ENCODE measurements around the gene KCTD21.

Gene KCTD21

DNA sequence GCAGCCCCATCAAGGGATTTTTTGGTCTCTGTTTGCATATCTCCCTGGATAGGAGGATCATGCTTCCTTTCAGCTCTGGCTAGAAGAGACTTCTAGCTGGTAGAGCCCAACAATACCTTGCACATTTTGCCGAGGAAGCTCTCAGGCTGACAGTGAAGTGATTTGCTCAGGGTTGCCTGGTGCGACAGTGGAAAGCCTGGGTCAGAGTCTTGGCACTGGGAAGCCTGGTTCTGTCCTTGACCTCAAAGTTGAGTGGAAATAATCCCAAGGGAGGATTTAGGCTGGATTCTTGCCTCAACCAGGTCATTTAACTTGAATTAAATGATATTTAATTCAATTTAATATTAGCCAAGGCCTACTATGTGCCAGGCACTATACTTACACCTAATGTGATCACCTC lies 24.6 kb downstream of the KCTD21 start:
- no peak overlapping the region for H3K4me3 ChIP-seq (ENCODE audit: low read length)
- TF ChIP-seq, protein P1, sequence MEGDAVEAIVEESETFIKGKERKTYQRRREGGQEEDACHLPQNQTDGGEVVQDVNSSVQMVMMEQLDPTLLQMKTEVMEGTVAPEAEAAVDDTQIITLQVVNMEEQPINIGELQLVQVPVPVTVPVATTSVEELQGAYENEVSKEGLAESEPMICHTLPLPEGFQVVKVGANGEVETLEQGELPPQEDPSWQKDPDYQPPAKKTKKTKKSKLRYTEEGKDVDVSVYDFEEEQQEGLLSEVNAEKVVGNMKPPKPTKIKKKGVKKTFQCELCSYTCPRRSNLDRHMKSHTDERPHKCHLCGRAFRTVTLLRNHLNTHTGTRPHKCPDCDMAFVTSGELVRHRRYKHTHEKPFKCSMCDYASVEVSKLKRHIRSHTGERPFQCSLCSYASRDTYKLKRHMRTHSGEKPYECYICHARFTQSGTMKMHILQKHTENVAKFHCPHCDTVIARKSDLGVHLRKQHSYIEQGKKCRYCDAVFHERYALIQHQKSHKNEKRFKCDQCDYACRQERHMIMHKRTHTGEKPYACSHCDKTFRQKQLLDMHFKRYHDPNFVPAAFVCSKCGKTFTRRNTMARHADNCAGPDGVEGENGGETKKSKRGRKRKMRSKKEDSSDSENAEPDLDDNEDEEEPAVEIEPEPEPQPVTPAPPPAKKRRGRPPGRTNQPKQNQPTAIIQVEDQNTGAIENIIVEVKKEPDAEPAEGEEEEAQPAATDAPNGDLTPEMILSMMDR (conservative IDR thresholded peaks at IDR 0.05; ENCODE audit: low read depth, low read length): no peak
- no peak for DNase-seq (ENCODE audit: low read depth)

DNA sequence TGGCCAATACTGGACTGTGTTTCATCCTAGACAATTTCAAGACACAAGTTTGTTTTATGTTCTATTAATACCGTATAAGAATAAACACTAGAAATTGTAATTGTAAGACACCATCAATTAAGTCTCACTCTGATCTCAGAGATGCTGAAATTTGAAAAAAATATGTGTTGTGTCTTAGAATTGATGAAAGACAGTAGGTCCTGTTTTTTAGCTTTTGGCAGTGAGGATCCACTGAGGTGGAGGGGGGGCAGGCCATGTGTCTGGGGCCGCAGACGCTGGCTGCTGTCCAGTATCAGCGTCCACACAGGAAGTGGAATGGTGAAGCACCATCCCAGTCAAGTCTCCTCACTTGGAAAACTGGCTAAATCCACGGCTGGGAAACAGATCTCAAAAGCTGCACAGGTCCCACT lies 26.5 kb downstream of the KCTD21 start:
- no peak for DNase-seq (ENCODE audit: low read depth)
- no peak overlapping the region for H3K4me3 ChIP-seq (ENCODE audit: low read length)
- TF ChIP-seq, protein P1 (conservative IDR thresholded peaks at IDR 0.05; ENCODE audit: low read depth, low read length): no peak

DNA sequence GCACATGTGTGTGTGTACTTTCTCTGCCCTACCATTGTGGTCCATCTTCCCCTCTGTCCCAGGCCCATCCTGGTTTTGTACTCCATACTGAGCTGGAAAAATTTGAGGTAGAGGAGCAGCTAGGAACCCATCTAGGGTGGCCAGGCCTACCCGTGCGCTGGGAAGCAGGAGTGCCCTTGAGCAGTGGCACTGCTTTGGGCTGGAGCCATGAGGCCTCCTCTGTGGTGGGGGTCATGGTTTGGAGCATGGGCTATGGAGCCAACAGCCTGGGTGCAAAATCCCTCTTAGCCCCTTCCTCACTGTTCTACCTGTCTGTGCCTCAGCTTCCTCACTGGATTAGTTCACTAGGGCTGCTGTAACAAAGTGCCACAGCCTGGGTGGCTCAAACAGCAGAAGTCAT lies 27.1 kb downstream of the KCTD21 start:
- TF ChIP-seq, protein P1 (conservative IDR thresholded peaks at IDR 0.05; ENCODE audit: low read depth, low read length): no peak
- no peak overlapping the region for H3K4me3 ChIP-seq (ENCODE audit: low read length)
- no peak for DNase-seq (ENCODE audit: low read depth)

DNA sequence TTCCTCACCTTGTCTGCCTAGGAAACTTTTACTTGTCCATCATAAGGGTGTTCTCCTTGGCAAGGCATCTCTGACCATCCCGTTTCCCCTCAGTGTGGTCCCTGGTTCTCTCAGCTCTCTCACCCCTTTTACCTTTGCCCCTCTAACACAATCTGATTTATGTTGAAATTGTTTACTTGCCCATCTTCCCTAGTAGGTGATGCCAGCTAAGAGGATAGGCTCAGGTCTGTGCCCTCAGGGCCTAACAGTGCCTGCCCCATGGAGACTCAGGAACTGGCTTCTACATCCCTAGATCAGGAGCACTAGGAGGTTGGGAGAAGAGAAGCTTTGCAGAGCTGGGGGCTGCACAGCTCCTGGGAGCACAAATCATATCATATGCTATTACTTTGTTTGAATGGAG lies 27.9 kb downstream of the KCTD21 start:
- no peak overlapping the region for H3K4me3 ChIP-seq (ENCODE audit: low read length)
- TF ChIP-seq, protein P1 (conservative IDR thresholded peaks at IDR 0.05; ENCODE audit: low read depth, low read length): no peak
- DNase-seq (ENCODE audit: low read depth): no peak

DNA sequence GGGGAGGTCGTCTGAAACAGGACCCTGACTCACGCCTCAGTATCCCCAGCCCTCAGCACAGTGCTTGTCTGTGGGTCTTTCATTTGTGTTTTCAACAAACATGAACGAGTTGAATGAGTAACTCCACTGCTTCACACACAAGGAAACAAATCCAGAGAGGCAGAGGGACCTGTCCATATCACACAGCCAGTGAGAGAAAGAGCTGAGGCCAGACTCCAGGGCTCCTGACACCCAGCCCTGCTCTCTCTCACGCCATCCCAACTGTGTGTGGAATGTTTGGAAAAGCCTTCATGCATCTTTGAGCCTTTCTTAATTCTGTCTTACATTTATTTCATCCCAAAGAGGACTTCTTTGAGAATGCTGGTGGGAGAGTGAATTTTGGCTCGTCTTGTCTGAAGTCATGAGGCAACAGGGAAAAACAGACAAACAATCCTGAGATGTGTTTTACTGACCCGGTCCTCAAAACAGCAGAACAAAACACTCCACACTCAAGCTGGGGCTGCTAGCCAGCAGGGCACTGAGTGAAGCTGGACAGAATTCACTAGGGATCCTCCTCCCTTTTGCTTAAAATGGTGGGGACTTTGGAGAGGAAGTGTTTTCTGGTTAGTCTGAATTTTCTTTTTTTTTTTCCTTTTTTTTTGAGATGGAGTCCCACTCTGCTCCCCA lies 29.3 kb downstream of the KCTD21 start:
- DNase-seq (ENCODE audit: low read depth): no peak
- TF ChIP-seq, protein P1 (conservative IDR thresholded peaks at IDR 0.05; ENCODE audit: low read depth, low read length): no peak
- H3K4me3 ChIP-seq (ENCODE audit: low read length): no peak overlapping the region

DNA sequence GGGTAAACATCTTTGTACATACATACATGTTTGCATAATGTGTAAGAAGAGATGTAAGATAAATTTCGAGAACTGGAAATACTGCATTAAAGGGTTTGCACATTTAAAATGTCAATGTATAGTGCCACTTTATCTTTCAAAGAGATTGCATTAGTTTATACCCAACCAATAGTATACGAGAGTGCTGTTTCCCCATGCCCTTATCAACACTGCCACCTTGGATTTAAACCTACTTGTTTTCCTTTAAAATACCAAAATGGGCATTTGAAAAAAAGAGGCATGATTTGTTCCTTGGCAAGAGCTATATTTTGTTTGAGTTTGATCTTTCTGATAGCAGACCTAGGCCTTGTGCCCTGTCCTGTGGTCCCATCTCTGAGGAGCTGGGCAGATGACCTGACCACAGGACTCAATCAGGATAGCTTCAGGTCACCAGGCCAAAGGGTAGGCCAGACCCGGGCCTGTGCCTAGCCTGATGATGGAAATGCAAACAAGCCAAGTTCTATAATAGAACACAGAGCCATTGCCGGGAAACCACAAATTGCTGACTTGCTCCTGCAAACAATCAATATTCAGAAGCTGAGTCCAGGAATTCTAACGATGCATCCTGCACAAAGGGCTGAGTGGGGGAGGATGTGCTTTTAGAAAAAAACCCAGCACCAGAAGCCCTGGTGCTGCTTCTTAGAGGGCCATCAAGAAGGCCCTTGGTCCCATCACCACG lies 32.1 kb downstream of the KCTD21 start:
- no peak for DNase-seq (ENCODE audit: low read depth)
- TF ChIP-seq, protein P1 (conservative IDR thresholded peaks at IDR 0.05; ENCODE audit: low read depth, low read length): no peak
- no peak overlapping the region for H3K4me3 ChIP-seq (ENCODE audit: low read length)

DNA sequence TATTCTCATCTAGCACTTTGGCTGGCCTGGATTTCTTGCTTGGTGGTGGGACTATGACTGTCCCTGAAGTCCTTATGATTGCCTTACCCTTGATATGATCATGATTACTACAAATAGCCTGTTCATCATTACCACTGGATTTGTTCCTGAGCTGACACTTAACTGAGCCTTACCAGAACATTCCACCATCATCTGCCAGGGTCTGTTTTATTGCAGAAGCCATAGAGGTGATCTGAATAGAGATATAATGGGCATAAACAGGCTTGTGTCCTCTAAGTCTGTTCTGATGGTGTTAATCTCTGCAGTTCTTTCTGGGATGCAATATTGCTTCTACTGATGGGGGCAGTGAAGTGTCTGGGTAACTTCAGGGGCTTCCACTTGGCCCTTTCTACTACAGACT lies 36.6 kb downstream of the KCTD21 start:
- H3K4me3 ChIP-seq (ENCODE audit: low read length): no peak overlapping the region
- no peak for DNase-seq (ENCODE audit: low read depth)
- TF ChIP-seq, protein P1 (conservative IDR thresholded peaks at IDR 0.05; ENCODE audit: low read depth, low read length): no peak
